Measurements from ENCODE around the gene TLE4. TPM values are rescaled to one million over a fixed set of nuclear protein-coding genes. Genes with fewer than 3 reads are reported as not detected.

TLE4 gene
- total and polyA plus RNA-seq, 2 experiments from 2014 or later, result 45.8 to 72.9 TPM

DNA sequence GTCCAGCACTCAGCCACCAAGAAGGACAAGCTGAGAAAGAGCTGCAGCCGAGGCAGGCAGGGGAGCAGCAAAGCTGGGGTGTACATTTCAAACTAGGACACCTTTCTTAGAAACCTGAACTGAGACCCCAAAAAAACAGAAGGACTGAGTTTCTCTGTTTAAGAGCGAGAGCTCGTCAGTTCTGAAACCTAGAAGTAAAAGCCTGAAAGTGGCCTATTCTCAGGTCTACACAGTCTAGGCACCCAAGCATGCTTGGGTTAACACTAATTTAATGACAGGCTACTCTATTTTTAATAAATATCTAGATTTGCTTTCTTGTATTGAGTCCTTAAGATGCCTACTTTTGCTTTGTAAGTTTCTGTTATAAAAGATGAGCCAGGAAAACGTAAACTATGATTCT, 49.0 kb upstream of the TLE4 start:
- no peak overlapping the region for H3K4me3 ChIP-seq
- no peaks in the 10 kb centered on the region for H3K4me1 ChIP-seq (ENCODE audit: insufficient read depth)
- DNase-seq (ENCODE audit: low spot score), result no peak
- no peak for ATAC-seq
- H3K4me3 Mint-ChIP-seq, result no peak overlapping the region
- no peak for TF ChIP-seq STAT1 (IDR thresholded peaks at IDR 0.05; ENCODE audit: unreplicated experiment)
- TF ChIP-seq, protein P1, sequence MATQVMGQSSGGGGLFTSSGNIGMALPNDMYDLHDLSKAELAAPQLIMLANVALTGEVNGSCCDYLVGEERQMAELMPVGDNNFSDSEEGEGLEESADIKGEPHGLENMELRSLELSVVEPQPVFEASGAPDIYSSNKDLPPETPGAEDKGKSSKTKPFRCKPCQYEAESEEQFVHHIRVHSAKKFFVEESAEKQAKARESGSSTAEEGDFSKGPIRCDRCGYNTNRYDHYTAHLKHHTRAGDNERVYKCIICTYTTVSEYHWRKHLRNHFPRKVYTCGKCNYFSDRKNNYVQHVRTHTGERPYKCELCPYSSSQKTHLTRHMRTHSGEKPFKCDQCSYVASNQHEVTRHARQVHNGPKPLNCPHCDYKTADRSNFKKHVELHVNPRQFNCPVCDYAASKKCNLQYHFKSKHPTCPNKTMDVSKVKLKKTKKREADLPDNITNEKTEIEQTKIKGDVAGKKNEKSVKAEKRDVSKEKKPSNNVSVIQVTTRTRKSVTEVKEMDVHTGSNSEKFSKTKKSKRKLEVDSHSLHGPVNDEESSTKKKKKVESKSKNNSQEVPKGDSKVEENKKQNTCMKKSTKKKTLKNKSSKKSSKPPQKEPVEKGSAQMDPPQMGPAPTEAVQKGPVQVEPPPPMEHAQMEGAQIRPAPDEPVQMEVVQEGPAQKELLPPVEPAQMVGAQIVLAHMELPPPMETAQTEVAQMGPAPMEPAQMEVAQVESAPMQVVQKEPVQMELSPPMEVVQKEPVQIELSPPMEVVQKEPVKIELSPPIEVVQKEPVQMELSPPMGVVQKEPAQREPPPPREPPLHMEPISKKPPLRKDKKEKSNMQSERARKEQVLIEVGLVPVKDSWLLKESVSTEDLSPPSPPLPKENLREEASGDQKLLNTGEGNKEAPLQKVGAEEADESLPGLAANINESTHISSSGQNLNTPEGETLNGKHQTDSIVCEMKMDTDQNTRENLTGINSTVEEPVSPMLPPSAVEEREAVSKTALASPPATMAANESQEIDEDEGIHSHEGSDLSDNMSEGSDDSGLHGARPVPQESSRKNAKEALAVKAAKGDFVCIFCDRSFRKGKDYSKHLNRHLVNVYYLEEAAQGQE (IDR thresholded peaks at IDR 0.05; ENCODE audit: unreplicated experiment), result no peak
- no peaks in the 10 kb centered on the region for H3K36me3 ChIP-seq (ENCODE audit: insufficient read depth)
- no peaks in the 10 kb centered on the region for H3F3A ChIP-seq (replicated peaks; ENCODE audit: low read depth)
- no peak overlapping the region for H3K4me2 ChIP-seq
- H3K27ac Mint-ChIP-seq, result no peak overlapping the region
- H3K36me3 Mint-ChIP-seq (ENCODE audit: low read depth), result no peaks in the 10 kb centered on the region
- H3K9me3 Mint-ChIP-seq, result no peaks in the 10 kb centered on the region; the same call in 2 of the 3 replicates
- no peaks in the 10 kb centered on the region for H3K4me1 Mint-ChIP-seq
- H3K79me2 ChIP-seq (replicated peaks; ENCODE audit: insufficient read depth), result no peaks in the 10 kb centered on the region
- H2AFZ ChIP-seq, result no peak overlapping the region
- H3K27ac ChIP-seq (ENCODE audit: low read depth), result no peak overlapping the region
- H3K27me3 ChIP-seq (ENCODE audit: insufficient read depth), result no peaks in the 10 kb centered on the region
- H4K20me1 ChIP-seq (replicated peaks; ENCODE audit: insufficient read depth), result no peaks in the 10 kb centered on the region
- H3K9me2 ChIP-seq (ENCODE audit: insufficient read depth), result no peaks in the 10 kb centered on the region
- no peaks in the 10 kb centered on the region for H3K27me3 Mint-ChIP-seq (ENCODE audit: insufficient read depth, low read depth, poor library complexity)

GRCh38 chr9:79524266-79524665, 47.5 kb upstream of the TLE4 start:
- Histone ChIP-seq H3K36me3 (ENCODE audit: insufficient read depth) (no peaks in the 10 kb centered on the region), H4K20me1 (replicated peaks; ENCODE audit: insufficient read depth) (no peaks in the 10 kb centered on the region), H3K79me2 (replicated peaks; ENCODE audit: insufficient read depth) (no peaks in the 10 kb centered on the region), H3K4me3 (no peak overlapping the region), H3F3A (replicated peaks; ENCODE audit: low read depth) (no peaks in the 10 kb centered on the region), H3K9me2 (ENCODE audit: insufficient read depth) (no peaks in the 10 kb centered on the region), H2AFZ (no peak overlapping the region), H3K4me2 (no peak overlapping the region), H3K27me3 (ENCODE audit: insufficient read depth) (no peaks in the 10 kb centered on the region), H3K4me1 (ENCODE audit: insufficient read depth) (no peaks in the 10 kb centered on the region), H3K27ac (ENCODE audit: low read depth) (no peak overlapping the region)
- Mint-ChIP-seq H3K36me3 (ENCODE audit: low read depth) (no peaks in the 10 kb centered on the region), H3K27ac (no peak overlapping the region), H3K9me3 (no peaks in the 10 kb centered on the region; the same call in 2 of the 3 replicates), H3K27me3 (ENCODE audit: insufficient read depth, low read depth, poor library complexity) (no peaks in the 10 kb centered on the region), H3K4me1 (no peaks in the 10 kb centered on the region), H3K4me3 (no peak overlapping the region)
- DNase-seq (ENCODE audit: low spot score) (no peak), ATAC-seq (no peak)
- TF ChIP-seq NANOG (IDR thresholded peaks at IDR 0.05; ENCODE audit: borderline replicate concordance) (no peak), STAT1 (IDR thresholded peaks at IDR 0.05; ENCODE audit: unreplicated experiment) (no peak), EZH2phosphoT487 (IDR thresholded peaks at IDR 0.05; ENCODE audit: unreplicated experiment) (no peak), POLR2AphosphoS5 (IDR thresholded peaks at IDR 0.05; ENCODE audit: low read depth) (no peak), ETS1 (IDR thresholded peaks at IDR 0.05) (no peak)

Data from GM23338 (cell line).